Activated CD4-positive, alpha-beta memory T cell treated with anti-CD3 and anti-CD28 coated beads for 36 hours (primary cell): Measurements from ENCODE around the gene TMC6. TPM values are rescaled to one million over a fixed set of nuclear protein-coding genes. Genes with fewer than 3 reads are reported as not detected.
"Not testable (repeated sequence)": the region's sequence is repeated elsewhere in the genome, so short reads cannot be mapped to it uniquely, and the experiment has no call there.

Source experiments
- CTCF ChIA-PET: fragments of 350-600 bp; sonication (Branson Sonifier 250); formaldehyde crosslinking; loops from one replicate; lab custom pipeline; 2021; ENCODE audit warnings: antibody characterized with exemption, inconsistent platforms; lab: Charles Lee
- POLR2A ChIA-PET: fragments of 350-600 bp; sonication (Branson Sonifier 250); formaldehyde crosslinking; loops from one replicate; lab custom pipeline; 2021; ENCODE audit warnings: antibody characterized with exemption; lab: Charles Lee
- DNase-seq: peaks from one replicate; pipeline ENCODE4 v3.0.0-alpha.2; 2020
- H3K27ac Mint-ChIP-seq: one replicate; pipeline ENCODE4 v1.8.0; 2021; ENCODE audit warnings: mixed read lengths
- H3K27me3 Mint-ChIP-seq: one replicate; pipeline ENCODE4 v1.8.0; 2021; ENCODE audit warnings: mixed read lengths
- H3K36me3 Mint-ChIP-seq: one replicate; pipeline ENCODE4 v1.8.0; 2021; ENCODE audit warnings: mixed read lengths
- H3K4me1 Mint-ChIP-seq: one replicate; pipeline ENCODE4 v1.8.0; 2021; ENCODE audit warnings: low read depth, mixed read lengths
- H3K4me3 Mint-ChIP-seq: one replicate; pipeline ENCODE4 v1.8.0; 2021; ENCODE audit warnings: mild to moderate bottlenecking, mixed read lengths
- H3K9me3 Mint-ChIP-seq: one replicate; pipeline ENCODE4 v1.8.0; 2021; ENCODE audit warnings: mixed read lengths
- intact Hi-C: fragments of 100-400 bp; cut with micrococcal nuclease; formaldehyde crosslinking; loops from one replicate; pipeline ENCODE4 v1.15.1; 2023
- total RNA-seq, 2 experiments: library from RNA; stranded (reverse); gene quantifications; one replicate each; pipeline ENCODE4 v1.2.3, GENCODE V29; 2021

The TMC6 gene
- total RNA-seq, 2 experiments from 2014 or later, result 157 to 162 TPM

DNA sequence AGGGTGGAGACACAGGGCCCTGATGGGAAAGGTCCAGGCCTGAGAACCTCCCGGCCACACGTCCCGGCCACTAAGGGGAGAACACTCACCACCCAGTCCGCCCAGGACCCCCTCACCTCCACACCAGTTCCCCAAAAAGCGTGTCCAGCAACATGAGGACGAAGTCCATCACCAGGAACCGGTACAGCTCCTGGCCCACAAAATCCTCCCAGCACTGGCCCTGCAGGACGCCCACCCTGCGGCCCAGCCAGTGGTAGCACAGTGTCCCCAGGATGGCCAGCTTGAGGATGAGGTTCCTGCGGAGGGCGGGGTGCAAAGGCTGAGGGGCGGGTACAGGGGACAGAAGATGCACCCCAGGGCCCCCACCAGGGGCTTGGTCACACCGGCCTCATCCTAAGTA lies 8.0 kb downstream of the TMC6 start:
- intact Hi-C loops, result no loop called here
- DNase-seq, result no peak
- H3K9me3 Mint-ChIP-seq, result no peaks in the 10 kb centered on the region
- CTCF ChIA-PET, result interaction anchor here (0.8 to 11.2 kb wide), 4 partner anchors 8 to 53 kb away, joined by 3 to 99 read pairs (median 11); partner anchors contain the start of gene TMC8
- peaks cover 46% of the 10 kb centered on the region for H3K36me3 Mint-ChIP-seq
- peak overlapping the region; percentile 23 for H3K4me3 Mint-ChIP-seq
- no peaks in the 10 kb centered on the region for H3K27me3 Mint-ChIP-seq
- peak overlapping the region; percentile 8 for H3K27ac Mint-ChIP-seq
- POLR2A ChIA-PET, result interaction anchor here (1.2 to 1.5 kb wide), 2 partner anchors 9 to 20 kb away, joined by 3 to 4 read pairs; partner anchors contain the start of gene TMC8
- peaks cover 49% of the 10 kb centered on the region for H3K4me1 Mint-ChIP-seq

DNA sequence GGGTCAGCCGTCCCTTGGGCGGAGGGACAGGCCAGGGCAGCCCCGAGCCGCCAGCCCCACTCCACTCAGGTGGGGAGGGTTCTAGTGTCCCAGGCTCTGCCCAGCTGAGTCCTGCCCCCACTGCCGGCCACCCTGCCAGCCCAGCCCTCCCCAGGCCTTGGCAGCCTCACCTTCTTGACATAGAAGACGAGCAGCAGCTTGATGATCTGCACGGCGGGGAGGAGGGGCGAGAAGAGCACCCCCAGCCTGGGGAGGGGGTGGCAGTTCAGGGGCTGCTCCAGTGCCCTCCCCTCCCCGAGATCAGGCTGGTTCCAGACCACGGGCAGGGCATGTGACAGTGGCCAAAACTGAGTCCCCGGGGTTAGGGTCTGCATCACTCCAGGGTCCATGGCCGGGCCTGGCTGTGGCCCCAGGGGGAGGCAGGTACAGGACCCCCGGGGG lies 9.7 kb downstream of the TMC6 start:
- Mint-ChIP-seq H3K4me1 (peaks cover 48% of the 10 kb centered on the region), H3K36me3 (peaks cover 43% of the 10 kb centered on the region), H3K27ac (no peak overlapping the region), H3K9me3 (no peaks in the 10 kb centered on the region), H3K27me3 (no peaks in the 10 kb centered on the region), H3K4me3 (no peak overlapping the region)
- POLR2A ChIA-PET, result interaction anchor here (1.1 kb wide), 1 partner anchor 11 kb away, joined by 4 read pairs; the partner anchor contains the start of gene TMC8
- no peak for DNase-seq
- intact Hi-C loops, result no loop called here
- CTCF ChIA-PET, result interaction anchor here (1.2 to 11.2 kb wide), 3 partner anchors 17 to 133 kb away, joined by 3 to 99 read pairs (median 5); no protein-coding TSS in a partner anchor

DNA sequence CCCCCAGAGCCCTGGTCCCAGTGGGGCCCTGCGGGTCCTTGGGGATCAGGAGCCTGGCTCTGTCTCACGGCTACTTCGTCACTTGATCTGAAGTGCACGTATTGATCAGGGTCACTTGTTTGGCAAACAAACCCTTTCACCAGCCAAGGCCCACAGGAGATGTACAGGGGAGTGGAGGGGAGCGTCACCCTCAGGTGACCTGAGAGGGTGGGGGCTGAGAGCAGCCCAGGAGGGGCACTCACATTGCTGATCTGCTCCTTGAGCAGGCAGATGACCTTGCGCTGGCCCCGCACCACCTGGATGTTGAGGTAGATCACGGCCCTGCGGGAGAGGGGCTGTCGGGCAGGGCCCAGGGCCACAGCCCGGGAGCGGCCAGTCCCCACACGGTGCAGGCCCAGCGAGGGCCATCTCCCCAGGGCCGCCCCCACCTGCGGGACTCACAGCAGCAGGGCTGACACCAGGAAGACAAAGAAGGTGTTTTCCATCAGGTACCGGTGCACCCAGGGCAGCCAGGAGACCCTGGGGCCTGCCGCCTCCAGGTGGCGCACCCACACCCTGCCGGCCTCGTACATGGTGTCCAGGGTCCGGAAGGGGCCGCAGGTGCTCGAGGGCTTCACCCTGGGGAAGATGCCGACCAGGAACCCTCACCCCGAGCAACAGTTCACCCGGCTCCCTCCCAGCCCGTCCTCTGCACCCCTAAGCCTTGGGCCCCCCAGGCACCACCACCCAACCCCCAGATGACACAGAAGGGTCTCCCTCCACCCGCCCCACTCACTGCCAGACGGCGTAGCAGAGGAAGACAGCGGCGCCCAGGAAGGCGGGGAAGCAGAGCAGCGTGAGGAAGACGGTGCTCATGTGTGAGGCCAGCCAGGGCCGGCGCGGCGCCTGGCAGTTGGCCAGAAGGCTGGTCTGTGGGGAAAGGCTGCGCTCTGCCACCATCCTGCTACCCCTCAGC lies 11.3 kb downstream of the TMC6 start:
- DNase-seq, result no peak
- intact Hi-C loops, result no loop called here
- no peak overlapping the region for H3K4me3 Mint-ChIP-seq
- POLR2A ChIA-PET, result interaction anchor here (1.1 to 1.2 kb wide), 2 partner anchors 13 to 23 kb away, joined by 4 to 6 read pairs; partner anchors contain the start of gene TMC8
- no peak overlapping the region for H3K27ac Mint-ChIP-seq
- H3K36me3 Mint-ChIP-seq, result peaks cover 41% of the 10 kb centered on the region
- no peaks in the 10 kb centered on the region for H3K9me3 Mint-ChIP-seq
- H3K27me3 Mint-ChIP-seq, result no peaks in the 10 kb centered on the region
- peaks cover 47% of the 10 kb centered on the region for H3K4me1 Mint-ChIP-seq
- CTCF ChIA-PET, result interaction anchor here (4.9 to 11.2 kb wide), 2 partner anchors 18 to 58 kb away, joined by 40 to 99 read pairs; no protein-coding TSS in a partner anchor

DNA sequence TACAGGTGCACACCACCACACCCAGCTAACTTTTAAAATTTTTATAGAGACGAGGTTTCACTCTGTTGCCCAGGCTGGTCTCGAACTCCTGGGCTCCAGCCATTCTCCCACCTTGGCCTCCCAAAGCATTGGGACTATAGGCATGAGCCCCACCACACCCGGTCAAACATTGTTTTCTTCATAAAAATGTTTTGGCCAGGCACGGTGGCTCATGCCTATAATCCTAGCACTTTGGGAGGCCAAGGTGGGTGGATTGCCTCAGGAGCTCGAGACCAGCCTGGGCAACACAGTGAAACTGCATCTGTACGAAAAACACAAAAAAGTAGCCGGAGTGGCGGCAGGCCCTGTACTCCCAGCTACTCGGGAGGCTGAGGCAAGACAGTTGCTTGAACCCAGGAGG lies 12.1 kb downstream of the TMC6 start:
- no peak overlapping the region for H3K27ac Mint-ChIP-seq
- H3K4me3 Mint-ChIP-seq, result no peak overlapping the region
- H3K9me3 Mint-ChIP-seq, result no peaks in the 10 kb centered on the region
- ChIA-PET CTCF (interaction anchor here (1.0 to 4.9 kb wide), 2 partner anchors 14 to 59 kb away, joined by 5 to 40 read pairs; partner anchors contain the start of gene TMC8), POLR2A (interaction anchor here (1.2 to 2.7 kb wide), 2 partner anchors 11 to 24 kb away, joined by 6 to 12 read pairs; no protein-coding TSS in a partner anchor)
- peaks cover 38% of the 10 kb centered on the region for H3K4me1 Mint-ChIP-seq
- H3K27me3 Mint-ChIP-seq, result no peaks in the 10 kb centered on the region
- peaks cover 33% of the 10 kb centered on the region for H3K36me3 Mint-ChIP-seq
- no peak for DNase-seq
- intact Hi-C loops, result no loop called here

DNA sequence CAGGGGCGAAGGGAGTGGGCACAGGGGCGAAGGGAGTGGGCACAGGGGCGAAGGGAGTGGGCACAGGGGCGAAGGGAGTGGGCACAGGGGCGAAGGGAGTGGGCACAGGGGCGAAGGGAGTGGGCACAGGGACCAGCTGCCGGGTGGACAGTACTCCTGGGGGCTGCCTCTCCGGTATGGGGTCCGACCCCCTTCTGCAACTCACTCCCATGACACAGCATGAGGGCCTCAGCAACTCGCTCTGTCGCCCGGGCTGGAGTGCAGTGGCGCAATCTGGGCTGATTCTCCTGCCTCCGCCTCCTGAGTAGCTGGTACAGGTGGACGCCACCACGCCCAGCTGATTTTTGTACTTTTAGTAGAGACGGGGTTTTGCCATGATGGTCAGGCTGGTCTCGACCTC lies 12.8 kb downstream of the TMC6 start:
- intact Hi-C loops, H3K4me3 Mint-ChIP-seq, H3K27me3 Mint-ChIP-seq, H3K9me3 Mint-ChIP-seq, H3K27ac Mint-ChIP-seq, DNase-seq: not testable (repeated sequence)
- Mint-ChIP-seq H3K36me3 (peaks cover 34% of the 10 kb centered on the region), H3K4me1 (peaks cover 32% of the 10 kb centered on the region)
- CTCF ChIA-PET, result interaction anchor here (1.0 to 4.9 kb wide), 2 partner anchors 15 to 60 kb away, joined by 5 to 40 read pairs; partner anchors contain the start of gene TMC8
- POLR2A ChIA-PET, result interaction anchor here (0.7 to 2.7 kb wide), 3 partner anchors 12 to 24 kb away, joined by 4 to 12 read pairs (median 6); no protein-coding TSS in a partner anchor

DNA sequence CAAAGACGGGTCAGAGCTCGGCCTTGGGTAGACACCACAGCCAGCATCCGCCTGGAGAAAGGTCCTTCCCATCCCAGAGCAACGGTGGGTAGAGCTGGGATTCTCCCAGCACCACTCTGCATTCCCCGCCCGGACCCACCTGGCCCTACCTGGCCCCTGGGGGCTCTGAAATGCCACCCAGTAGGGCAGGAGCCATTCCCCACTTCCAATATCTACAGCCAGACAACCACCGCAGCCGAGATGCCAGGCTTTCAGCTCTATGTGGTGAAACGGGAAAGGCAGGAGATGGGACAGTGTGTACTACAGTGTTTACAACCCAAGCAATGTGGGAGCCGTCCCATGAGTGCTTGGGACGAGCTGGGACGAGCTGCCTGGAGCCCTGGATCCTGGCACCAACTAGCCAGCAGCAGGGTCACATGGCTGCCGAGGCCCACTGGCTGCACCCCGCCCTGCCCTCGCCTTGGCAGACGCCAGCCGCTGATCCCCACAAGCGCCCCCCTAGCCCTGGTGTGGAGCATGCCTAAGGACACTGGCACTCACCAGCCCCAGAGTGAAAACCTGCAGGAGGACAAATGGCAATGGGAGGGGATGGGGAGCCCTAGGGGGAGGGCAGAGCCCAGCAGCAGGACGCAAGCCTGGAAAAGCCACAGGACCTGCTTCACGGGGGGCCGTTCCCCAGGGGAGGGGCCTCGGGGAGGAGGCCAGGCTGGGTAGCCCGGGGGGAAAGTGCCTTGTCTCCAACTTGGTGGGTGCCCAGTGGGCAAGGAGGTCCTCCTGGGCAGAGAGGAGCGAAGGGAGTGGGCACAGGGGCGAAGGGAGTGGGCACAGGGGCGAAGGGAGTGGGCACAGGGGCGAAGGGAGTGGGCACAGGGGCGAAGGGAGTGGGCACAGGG lies 13.5 kb downstream of the TMC6 start:
- peaks cover 34% of the 10 kb centered on the region for H3K36me3 Mint-ChIP-seq

DNA sequence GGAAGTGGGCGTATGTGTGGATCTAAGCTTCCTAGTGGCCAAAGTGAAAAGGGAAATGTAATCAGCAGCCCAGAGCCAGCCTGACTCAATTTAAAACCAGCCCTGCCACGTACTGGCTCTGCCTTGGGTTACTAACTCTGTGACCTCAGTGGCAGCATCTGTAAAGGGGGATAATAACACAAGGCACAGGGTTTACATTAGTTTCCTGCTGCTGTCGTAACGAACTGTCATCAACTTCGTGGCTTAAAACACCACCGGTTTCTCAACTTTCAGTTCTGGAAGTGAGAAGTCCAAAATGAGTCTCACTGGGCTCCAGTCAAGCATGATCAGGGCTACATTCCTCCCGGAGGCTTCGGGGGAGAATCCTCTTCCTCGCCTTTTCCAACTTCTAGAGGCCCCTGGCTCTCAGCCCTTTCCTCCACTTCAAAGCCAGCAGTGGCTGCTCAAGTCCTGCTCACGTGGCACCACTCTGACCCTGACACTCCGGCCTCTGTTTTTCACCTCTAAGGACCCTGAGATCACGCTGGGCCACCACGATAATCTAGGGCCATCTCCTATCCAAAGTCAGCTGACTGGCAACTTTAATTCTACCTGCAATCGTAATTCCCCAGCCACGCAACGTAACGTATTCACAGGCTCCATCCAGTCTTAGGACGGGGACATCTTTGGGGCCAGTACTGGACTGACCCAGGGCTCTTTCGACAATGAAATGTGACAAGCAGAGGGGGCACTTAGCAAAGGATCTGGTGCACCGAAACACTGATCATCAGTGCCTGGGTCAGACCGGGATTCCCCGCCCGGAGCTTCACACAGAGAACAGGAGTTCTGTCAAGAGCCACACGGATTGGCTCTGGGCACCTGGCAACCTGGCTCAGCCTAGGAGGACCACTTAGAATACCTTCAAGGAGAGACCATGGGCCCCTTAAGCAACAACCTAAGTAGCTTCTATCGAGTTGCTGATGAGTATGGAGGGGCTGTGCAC lies 14.5 kb downstream of the TMC6 start:
- intact Hi-C loops, result loop anchor here (1.0 to 2.0 kb wide), 2 partner anchors 20 to 55 kb away; partner anchors contain the start of gene SYNGR2
- peaks cover 26% of the 10 kb centered on the region for H3K4me1 Mint-ChIP-seq
- no peak overlapping the region for H3K4me3 Mint-ChIP-seq
- CTCF ChIA-PET, result interaction anchor here (0.9 to 4.9 kb wide), 10 partner anchors 8 to 72 kb away, joined by 3 to 60 read pairs (median 8); partner anchors contain the start of gene TMC8
- H3K36me3 Mint-ChIP-seq, result peaks cover 37% of the 10 kb centered on the region
- no peaks in the 10 kb centered on the region for H3K9me3 Mint-ChIP-seq
- POLR2A ChIA-PET, result interaction anchor here (0.7 to 2.7 kb wide), 6 partner anchors 11 to 26 kb away, joined by 3 to 12 read pairs (median 4); no protein-coding TSS in a partner anchor
- peak; percentile 78 for DNase-seq
- H3K27me3 Mint-ChIP-seq, result no peaks in the 10 kb centered on the region
- H3K27ac Mint-ChIP-seq, result peak overlapping the region; percentile 69

More for the DNA sequence above, 13.5 kb downstream of the TMC6 start:
- no peaks in the 10 kb centered on the region for H3K9me3 Mint-ChIP-seq
- CTCF ChIA-PET, result interaction anchor here (1.0 to 4.9 kb wide), 4 partner anchors 10 to 61 kb away, joined by 5 to 60 read pairs (median 24); partner anchors contain the start of gene TMC8
- H3K4me3 Mint-ChIP-seq, result no peak overlapping the region
- no peak for DNase-seq
- no peaks in the 10 kb centered on the region for H3K27me3 Mint-ChIP-seq
- intact Hi-C loops, result no loop called here
- no peak overlapping the region for H3K27ac Mint-ChIP-seq
- POLR2A ChIA-PET, result interaction anchor here (0.7 to 2.7 kb wide), 4 partner anchors 13 to 25 kb away, joined by 4 to 12 read pairs (median 5); no protein-coding TSS in a partner anchor
- peaks cover 26% of the 10 kb centered on the region for H3K4me1 Mint-ChIP-seq

DNA sequence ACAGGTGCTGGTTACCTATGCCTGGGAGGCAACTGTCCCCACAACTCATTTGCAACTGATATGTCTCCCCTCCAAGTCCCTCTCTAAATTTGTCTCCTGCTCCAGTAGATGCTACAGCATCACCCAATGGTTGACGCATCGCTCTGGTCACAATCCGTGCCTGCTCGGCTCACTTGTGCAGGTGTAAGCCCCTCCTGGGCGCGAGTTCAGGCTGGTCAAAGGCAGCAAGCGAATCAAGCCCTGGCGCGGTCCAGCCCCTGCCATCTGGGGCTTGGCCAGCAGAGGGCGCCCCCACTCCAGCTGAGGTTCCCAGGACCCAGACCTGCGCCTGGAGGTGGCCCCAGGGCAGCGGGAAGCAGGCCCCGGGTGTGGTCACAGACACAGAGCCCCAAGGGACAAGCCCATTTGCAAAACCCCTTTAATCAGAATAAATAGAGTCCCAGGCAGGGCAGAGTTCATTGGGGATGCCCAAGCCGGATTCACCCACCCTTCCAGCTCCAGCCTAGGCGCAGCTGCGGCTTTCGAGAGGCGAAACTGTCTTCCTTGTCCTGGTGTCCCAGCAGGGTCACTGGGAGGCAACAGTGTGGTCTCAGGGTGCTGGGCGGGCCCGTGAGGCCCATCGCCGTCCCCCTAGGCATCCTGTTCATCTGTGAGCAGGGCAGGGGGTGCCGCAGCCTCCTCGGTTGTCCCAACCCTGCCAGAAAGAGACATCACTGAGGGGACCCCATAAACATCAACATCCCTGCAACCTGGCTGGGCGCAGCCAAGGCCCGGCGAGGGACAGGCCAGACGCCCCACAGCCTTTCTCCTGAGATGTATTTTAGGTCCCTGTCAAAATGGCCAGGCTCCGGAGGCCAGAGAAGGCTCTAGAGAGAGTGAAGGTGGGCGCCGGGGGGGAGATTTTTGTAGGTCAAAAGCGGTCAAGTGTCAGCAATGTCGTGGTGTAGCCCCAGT lies 15.8 kb downstream of the TMC6 start:
- Mint-ChIP-seq H3K36me3 (peaks cover 40% of the 10 kb centered on the region), H3K9me3 (no peaks in the 10 kb centered on the region), H3K4me3 (no peak overlapping the region), H3K27ac (peak overlapping the region; percentile 76), H3K27me3 (no peaks in the 10 kb centered on the region), H3K4me1 (peaks cover 30% of the 10 kb centered on the region)
- intact Hi-C loops, result loop anchor here (1.0 to 2.0 kb wide), 3 partner anchors 22 to 64 kb away; partner anchors contain the start of gene SYNGR2
- DNase-seq, result peak; percentile 86
- POLR2A ChIA-PET, result interaction anchor here (0.5 to 1.6 kb wide), 4 partner anchors 12 to 44 kb away, joined by 3 read pairs; no protein-coding TSS in a partner anchor
- CTCF ChIA-PET, result interaction anchor here (0.7 to 4.9 kb wide), 18 partner anchors 9 to 139 kb away, joined by 3 to 60 read pairs (median 5); partner anchors contain the start of gene TMC8
